SW480 (cell line): ENCODE measurements around the gene REEP3.
"Not testable (repeated sequence)": the region's sequence is repeated elsewhere in the genome, so short reads cannot be mapped to it uniquely, and the experiment has no call there.

Experiments
- DNase-seq: peaks from one replicate; pipeline ENCODE4 v3.0.0-alpha.2; 2016; ENCODE audit warnings: low spot score

Gene REEP3

DNA sequence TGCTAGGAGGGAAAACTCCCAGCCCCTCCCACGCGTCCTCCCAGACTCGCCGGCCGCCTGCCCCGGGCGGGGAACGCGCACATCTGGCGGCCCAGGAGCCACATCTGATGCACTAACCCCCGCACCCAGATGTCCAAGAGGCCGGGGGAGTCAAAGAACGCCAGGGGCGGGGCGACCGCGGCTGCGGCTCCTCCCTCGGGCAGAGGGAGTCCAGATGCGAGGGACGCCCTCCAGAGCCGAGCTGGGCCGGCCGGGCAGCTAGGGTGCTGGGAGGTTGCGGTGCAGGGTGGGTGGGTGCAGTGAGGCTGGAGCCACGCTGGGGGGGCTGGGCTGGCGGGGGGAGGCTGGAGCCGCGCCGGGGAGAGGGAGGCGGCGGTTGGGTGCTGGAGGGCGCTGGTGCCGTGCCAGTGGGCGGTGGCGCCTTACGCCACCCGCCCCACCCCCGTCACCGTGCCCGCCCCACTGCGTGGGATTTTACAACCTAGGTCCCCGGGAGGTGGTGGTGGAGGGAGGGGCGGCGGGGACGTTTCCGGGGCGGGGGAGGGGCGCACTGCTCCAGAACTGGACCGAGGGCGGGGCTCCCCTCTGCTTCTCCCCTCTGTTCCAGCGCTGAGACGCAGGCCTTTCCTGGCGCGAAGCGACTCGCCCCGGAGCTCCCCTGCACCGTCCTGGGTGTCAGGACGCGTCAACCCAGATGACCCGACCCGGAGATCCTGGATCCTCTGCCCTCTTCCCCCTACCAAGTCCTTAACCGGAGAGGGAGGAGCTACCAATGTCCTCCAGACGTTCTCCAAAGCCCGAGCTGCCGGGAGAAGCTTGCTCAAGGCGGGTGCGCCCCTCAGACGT lies 109.1 kb downstream of the REEP3 start:
- DNase-seq: peak; percentile 86

DNA sequence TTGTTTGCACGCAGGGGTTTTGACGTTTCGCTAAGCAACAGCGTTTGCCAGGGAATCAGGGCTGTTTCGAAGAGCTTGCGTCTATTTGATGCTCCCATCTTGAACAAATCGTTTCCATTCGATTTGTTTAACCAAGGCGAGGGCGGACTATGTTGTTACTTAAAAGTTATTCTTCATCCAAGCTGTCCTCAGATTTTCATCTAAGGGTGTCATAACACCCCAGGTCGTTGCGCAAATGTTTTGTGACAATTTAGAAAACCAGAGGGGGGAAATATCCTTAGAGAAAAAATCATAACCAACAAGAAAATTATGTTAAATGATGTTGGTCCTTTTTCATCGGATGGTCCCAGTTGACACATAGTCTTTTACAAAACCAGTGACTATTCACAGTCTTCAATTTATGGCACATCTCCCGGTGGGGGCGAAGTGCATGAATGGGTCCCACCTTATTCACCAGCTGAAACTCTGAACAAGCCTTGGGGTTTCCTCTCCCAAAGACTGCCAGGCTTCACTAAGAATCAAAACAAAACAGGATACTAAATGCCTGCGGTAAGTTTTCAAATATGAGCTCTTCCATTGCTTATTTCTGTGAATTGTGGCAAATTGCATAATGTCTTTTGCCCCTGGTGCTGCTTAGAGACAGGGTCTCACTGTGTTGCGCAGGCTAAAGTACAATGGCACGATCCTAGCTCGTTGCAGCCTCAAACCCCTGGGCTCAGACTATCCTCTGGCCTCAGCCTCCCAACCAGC lies 109.9 kb downstream of the REEP3 start:
- DNase-seq: no peak

DNA sequence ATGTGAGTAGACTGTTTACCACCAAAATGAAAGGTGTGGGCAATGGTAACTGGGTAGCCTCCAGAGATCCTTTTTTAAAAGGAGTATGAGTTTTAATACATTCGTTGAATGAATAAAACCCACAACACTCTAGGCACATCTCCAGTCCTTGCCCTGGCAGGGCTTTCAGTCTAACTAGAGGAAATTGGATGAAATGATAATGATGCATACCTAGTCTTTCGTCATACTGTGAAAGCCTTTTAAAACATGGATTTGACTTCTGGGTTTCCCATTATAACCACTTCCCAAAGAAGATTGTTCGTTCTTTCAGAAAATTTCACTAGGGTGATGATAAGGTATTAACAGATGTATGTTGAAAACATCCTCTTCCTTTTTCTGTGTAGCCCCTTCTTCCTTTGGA lies 110.8 kb downstream of the REEP3 start:
- DNase-seq: no peak

DNA sequence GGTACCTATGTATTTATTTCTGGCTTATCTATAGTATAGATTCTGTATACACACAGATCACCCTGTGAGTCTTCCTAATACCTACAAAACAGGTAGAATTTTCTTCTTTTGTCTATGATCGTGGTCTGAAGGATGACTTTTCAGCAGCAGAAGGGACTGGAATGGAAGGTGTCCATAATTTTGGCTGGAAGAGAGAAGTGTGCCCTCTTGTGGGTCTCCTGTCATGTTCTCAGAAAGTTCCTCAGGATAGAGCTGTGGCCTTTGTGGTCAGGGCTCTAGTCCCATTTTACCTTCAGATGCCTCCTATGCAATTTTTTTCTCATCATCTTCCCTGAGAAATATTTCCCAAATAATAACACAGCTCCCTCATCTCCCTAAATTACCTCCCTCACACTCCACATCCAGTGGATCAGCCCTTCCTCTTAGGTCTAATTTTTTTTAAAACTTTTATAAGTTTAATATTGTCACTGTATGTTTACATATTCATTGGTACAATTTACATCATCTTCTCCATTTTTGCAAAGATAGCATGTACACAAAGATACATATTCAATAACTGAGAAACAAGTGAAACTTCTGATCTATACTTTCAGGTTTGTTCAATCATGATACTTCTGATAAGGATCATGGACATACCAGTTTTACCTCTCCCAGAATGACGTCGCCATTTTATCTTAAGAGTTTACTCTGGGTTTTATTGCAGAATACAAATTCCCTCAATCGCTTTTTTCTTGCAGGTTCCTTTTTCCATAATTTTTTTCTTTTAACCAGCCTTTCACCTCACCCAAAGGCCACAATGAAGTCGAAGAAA lies 112.7 kb downstream of the REEP3 start:
- DNase-seq: peak; percentile 51

DNA sequence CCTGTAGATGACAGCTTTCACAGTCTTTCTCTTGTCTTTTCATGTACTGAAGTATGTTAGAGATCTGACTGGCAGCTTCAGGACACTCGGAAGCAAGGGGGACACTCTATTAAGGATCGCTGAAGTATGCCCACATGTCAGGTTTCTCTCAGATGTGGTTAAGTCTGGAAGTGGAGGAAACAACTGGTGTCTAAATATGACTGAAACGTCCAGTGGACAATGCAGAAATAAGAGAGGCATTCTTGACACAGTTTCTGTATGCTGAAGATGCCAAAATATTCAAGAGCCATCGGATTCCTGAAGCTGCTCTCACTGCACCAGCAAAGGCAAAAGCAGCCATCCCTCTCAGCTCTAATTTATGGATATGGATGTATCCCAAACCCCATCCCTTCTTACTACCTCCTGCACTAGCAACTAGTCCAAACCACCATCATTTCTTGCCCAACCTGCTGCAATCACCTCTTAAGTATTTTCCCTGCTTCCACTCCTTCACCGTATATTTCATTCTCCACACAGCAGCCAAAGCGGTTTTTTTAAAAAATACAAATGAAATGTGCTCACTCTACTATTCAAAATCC lies 113.4 kb downstream of the REEP3 start:
- no peak for DNase-seq

DNA sequence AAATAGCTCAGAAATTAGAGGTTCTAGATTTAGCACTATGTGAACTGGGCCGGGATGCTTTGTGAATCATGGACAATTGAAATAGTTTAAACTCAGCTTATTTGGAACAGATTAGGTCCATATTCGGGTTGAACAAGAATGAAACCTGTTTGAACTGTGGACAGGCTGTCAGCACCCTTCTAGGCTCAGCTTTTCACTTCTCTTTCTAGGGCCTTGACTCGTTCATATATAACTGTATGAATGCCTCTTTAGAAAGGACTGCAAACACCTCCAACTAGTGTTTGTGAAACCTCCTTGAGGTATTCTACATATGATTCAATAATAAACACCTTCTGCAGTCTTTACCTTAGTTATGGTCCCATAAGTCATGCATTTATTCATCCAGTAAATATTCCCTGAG lies 115.6 kb downstream of the REEP3 start:
- DNase-seq: no peak

DNA sequence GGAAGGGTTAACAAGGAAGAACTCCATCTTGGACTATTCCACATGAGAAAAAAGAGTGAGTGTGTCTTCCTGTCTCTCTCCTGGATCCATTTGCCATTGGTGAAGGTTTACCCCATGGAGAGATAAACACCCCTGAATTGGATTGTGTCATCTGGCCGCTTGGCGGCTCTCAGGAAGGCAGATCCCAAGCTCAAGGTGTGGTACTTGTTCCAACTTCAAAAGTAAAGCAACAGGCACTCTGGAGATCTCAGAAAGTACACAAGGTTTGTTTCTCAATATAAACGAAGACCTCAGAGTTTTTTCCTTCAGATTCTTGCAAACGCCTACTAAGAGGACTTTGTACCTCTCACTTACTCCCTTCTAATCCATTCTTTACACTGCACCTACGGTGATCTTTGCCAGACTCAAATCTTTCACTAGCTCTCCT lies 116.7 kb downstream of the REEP3 start:
- DNase-seq: no peak

DNA sequence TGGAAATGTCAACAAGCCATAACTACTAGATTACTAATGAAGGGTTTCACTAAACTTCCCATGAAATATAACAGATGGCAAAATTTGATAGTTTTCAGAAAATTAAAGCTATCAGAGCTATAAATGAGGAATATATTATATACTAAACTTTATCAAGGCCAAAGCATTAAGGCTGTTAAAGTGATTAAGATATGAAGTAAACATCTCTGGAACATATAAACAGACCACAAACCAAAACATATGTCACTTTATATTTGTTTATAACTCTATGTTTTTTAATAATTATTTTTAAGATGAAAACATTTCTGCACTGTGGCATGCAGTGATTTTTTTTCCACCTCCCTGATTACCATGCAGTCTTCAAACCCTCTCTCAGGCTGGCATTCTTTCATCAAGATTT lies 120.2 kb downstream of the REEP3 start:
- DNase-seq: no peak

DNA sequence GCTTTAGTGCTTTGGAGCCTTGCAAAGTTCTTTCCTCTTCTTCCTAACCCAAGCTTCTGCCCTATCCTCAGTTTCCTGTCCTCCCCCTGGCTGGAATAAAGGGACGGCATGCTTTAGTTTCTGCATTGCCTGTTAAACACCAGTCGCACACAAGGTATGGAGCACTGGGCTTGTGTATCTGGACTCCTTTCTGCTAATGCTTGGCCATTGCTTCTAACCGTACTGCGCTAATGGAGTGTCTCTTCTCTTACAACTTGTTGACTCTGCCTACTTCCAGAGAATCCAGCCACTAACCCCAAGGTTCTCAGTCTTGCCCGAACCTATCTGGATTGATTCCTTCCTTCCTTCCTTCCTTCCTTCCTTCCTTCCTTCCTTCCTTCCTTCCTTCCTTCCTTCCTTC lies 120.6 kb downstream of the REEP3 start:
- DNase-seq: no peak

DNA sequence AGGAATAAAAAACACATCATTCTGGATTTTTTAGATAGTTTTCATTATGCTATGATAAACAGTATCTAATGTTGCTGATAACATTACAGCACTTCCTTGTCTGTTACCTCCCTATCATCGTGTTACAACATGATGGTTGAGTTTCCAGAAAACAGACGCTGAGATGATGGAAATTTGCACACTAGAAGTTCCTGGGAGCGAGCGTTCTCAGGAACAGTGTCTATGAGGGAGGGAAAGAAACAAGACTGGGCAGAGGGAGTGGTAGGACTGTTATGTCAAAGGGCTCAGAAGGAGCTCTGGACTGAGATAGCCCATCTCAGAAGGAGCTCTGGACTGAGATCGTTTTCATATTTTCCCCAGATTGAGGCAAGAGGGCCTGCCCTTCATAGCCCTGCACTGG lies 121.6 kb downstream of the REEP3 start:
- DNase-seq: no peak

DNA sequence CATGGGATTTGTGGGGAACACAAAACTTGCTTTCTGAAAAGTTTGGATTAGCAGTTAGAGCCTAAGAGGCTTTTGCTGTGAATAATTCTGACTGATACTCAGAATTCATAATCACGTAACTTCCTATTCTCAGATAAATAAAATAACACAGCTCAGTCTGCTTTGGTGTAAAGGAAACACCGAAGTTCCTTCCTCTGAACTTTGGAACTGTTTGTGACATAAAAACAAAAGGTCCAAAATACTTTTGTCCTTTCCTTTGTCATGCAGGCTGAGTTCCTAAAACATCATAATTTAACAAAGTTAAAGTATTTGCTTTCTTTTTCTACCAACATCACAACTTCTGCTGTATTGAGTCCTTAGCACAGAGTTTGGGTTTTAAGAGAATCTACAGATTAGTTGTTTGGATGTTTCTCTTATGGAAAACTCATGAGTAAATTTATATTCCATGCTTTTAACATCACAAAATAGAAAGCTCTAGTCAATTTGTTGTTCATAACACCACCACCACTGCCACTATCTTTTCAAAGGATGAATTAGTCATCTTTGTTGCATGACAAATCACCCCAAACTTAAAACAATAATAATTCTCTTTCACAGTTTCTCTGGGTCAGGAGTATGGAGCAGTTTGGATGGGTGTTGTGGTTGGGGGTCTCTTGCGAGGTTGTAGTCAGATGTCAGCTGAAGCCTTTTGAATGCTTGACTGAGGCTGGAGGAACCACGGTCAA lies 123.4 kb downstream of the REEP3 start:
- no peak for DNase-seq

DNA sequence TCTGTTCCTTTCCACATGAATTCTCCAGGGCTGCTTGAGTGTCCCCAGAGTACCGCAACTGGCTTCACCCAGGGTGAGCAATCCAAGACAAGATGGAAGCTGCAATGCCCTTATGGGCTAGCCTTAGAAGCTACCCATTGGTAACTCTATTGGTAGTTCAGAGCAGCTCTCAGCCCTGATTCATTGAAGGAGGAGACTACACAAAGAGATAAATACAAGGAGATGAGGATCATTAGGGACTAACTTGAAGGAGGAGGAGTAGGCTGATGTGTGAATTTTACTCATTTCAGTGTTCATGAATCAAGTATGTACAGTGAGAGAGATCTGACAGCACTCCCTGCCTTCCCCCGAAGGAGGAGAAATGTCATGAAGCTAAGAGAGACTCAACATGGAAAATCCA lies 124.0 kb downstream of the REEP3 start:
- DNase-seq: no peak

DNA sequence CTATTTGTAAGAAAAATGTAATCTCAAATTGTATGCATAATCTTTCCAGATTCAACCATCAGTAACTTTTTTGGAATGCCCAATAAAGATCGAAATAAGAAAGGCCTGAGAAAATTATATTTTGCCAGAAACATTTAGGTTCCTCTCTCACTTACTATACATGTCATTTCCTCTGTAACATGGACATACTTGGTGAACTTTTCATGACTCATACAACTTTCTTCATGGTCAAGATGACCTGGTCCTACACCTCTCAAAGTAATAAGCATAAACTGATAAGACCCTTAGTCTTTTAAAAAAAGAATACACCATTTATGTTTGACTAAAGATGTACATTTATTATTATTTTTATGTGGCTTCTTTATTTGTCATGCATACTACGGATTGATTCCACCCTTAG lies 125.3 kb downstream of the REEP3 start:
- no peak for DNase-seq

DNA sequence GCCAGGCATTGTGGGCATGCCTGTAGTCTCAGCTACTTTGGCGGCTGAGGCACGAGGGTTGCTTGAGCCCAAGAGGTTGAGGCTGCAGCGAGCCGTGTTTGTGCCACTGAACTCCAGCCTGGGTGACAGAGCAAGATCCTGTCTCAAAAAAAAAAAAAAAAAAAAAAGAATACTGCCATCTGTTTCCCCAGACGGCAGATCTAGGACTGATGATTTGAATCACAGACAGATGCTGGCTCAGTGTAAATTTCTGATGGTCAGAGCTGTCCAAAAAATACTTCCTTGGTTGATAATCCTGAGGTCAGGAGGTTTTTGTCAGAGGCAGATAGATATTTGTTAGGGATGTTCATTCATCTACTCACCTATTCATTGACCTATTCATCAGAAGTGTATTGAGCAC lies 130.7 kb downstream of the REEP3 start:
- DNase-seq: no peak

DNA sequence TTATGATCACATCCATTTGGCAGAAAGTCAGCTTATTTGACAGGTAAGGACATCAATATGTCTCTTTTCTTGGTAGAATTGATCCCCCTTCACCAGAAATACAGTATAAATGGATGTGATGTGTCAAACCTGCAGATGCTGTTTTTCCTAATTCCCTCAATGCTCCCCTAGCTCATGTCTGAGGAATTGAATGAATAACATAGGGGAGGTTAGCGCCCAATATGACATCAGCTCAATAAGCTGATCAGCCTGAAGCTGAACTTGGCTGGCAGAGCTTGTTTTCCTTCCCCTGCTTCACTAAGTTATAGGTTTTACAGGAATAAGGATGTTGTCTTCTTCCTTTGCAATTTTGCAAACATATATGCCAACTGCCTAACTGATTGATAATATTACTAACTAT lies 132.5 kb downstream of the REEP3 start:
- DNase-seq: no peak

DNA sequence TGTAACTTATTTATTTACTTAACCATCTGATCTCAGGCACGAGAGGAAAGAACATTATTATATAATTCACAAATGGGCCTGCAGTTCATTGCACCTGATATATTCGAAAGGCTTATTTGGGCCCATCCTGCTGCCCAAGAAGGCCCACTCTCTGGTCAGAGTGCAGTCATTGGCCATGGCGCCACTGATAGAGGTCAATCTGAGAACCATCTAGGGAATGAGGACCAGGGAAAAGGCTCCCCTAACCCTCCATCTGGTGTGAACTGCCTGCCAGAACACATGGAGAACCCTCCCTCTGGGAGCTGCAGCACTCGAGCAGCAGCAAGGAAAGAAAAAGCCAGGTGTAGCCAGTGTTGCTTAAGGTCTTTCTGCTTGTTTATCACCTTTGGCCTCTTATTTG lies 136.6 kb downstream of the REEP3 start:
- no peak for DNase-seq

DNA sequence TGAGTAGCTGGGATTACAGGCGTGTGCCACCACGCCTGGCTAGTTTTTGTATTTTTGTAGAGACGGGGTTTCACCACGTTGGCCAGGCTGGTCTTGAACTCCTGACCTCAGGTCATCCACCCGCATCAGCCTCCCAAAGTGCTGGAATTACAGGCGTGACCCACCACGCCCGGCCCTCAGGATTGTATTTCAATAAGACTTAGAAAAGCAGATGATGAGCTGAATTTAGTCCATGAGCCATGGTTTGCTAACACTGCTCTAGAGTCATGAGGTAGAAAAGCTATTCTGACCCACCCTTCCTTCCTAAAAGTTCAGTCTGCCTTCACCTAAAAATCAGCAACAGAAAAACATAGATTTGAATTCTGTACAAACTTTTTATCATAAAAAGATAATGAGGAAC lies 139.7 kb downstream of the REEP3 start:
- not testable (repeated sequence) for DNase-seq

DNA sequence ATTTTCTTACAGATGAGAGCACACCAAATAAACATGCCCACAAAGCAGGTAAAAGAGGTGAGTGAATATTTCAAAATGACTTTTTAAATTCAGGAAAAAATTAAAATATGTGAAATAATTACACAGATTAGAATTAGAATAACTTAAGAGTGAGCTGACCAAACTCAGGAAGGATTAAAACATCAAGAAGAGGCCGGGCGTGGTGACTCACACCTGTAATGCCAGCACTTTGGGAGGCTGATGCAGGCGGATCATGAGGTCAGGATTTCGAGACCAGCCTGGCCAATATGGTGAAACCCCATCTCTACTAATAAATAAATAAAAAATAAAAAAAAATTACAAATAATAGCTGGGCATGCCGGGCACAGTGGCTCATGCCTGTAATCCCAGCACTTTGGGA lies 140.1 kb downstream of the REEP3 start:
- no peak for DNase-seq

DNA sequence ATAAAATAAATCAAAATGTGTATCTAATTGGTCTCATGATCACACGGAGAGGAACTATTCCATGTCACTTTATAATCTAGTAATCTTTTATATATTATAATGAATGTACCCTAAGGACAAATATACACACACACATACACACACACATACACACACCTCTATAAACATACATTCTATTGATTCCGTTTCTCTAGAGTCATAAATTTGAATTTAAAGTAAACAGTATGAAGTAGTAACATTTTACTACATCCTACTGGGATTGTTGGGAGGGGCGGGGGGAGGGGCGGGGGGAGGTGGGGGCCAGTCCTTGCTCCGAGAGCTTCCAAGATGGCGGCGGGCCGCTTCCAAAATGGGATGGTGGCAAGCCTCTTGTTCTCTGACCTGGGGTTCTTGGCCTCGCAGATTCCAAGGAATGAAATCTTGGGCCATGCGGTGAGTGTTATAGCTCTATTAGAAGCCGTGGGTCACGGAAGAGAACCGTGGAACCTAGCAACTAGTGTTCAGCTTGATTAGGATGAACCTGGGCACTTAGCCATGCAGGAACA lies 143.2 kb downstream of the REEP3 start:
- DNase-seq: no peak

DNA sequence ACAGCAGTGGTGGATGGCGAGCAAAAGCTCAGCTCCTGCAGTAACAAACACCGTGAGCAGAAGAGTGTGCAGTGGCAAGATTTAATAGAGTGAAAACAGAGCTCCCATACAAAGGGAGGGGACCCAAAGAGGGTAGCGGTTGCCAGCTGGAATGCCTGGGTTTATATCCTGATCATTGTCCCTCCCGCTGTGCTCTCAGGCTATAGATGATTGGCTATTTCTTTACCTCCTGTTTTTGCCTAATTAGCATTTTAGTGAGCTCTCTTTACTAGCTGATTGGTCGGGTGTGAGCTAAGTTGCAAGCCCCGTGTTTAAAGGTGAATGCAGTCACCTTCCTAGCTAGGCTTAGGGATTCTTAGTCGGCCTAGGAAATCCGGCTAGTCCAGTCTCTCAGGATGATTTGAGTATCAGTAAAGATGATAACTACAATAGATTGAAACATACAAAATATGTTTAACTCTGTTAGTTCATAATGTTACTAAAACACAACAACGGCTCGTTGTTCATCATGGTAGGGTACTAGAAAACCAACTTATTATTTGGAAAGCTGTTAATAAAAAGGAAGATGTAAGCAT lies 143.9 kb downstream of the REEP3 start:
- peak; percentile 27 for DNase-seq

DNA sequence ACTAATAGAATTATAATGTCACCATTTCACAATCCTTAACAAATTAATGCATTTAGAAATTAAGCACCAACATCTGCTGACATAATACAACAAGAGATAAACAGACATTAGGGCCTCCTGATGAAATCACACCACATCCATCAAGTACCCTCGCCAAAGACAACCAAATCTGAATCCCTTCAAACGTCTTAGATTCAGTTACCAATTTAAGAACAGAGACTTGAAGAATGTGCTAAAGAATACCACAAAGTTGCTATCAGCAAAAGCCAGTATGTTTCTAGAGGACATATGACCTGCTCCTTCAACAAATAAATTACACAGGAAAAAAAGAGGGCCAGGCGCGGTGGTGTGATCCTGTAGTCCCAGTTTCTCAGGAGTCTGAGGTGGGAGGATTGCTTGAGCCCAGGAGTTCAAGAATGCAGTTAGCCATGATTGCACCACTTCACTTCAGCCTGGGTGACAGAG lies 144.5 kb downstream of the REEP3 start:
- DNase-seq: no peak
